ENCODE results near the gene FXYD1. TPM values are rescaled to one million over a fixed set of nuclear protein-coding genes. Genes with fewer than 3 reads are reported as not detected.

FXYD1 gene
- total and polyA plus RNA-seq, 4 donors, result 18.7 to 146 (median 71.5) TPM

GRCh38 chr19:35110974-35111373 is 27.6 kb upstream of the FXYD1 start:
- TF ChIP-seq EGR1 (IDR thresholded peaks at IDR 0.05; ENCODE audit: low read depth in 2 of 2) (no peak), YY1 (IDR thresholded peaks at IDR 0.05) (no peak), SP1 (IDR thresholded peaks at IDR 0.05) (no peak), RAD21 (IDR thresholded peaks at IDR 0.05) (no peak), CTCF (IDR thresholded peaks at IDR 0.05; ENCODE audit: low read depth, low read length, missing input control) (no peak), RXRA (IDR thresholded peaks at IDR 0.05) (no peak), JUND (IDR thresholded peaks at IDR 0.05) (no peak)
- no peak for DNase-seq (ENCODE audit: low spot score)
- 78% methylated on average over 9 of the region's 9 CpGs for WGBS

GRCh38 chr19:35112995-35113688 is 25.5 kb upstream of the FXYD1 start:
- no peak for DNase-seq (ENCODE audit: low spot score)
- Histone ChIP-seq H3K27me3 (ENCODE audit: control insufficient read depth in 4 of 4, insufficient read depth in 4 of 4, low read length in 3 of 4) (no peaks in the 10 kb centered on the region), H3K27ac (ENCODE audit: low read depth in 1 of 2, low read length in 2 of 2) (no peak overlapping the region), H3K4me3 (ENCODE audit: low read depth in 1 of 3, low read length in 3 of 3) (no peak overlapping the region), H3K9ac (ENCODE audit: low read depth in 1 of 2, low read length in 2 of 2) (no peak overlapping the region), H3K36me3 (ENCODE audit: control insufficient read depth in 4 of 4, insufficient read depth in 3 of 4, low read depth in 1 of 4, low read length in 3 of 4) (no peaks in the 10 kb centered on the region), H3K9me3 (ENCODE audit: control insufficient read depth in 4 of 4, low read length in 3 of 4) (no peaks in the 10 kb centered on the region), H3K4me1 (ENCODE audit: control insufficient read depth in 4 of 4, insufficient read depth in 4 of 4, low read length in 3 of 4) (peaks cover 2 to 9% (median 5%) of the 10 kb centered on the region in 4 donors)
- 86% methylated on average over 15 of the region's 15 CpGs for WGBS
- TF ChIP-seq ATF3 (IDR thresholded peaks at IDR 0.05), result no peak
- TF ChIP-seq RXRA (IDR thresholded peaks at IDR 0.05), result no peak
- TF ChIP-seq FOXA1 (IDR thresholded peaks at IDR 0.05), result no peak
- TF ChIP-seq NR2F2 (IDR thresholded peaks at IDR 0.05), result no peak
- TF ChIP-seq HNF4A (conservative IDR thresholded peaks at IDR 0.05), result no peak
- no peak for TF ChIP-seq GABPA (IDR thresholded peaks at IDR 0.05 in 1 of 2, conservative IDR thresholded peaks at IDR 0.05 in 1 of 2)
- TF ChIP-seq CTCF (IDR thresholded peaks at IDR 0.05; ENCODE audit: low read depth, low read length, missing input control), result no peak
- TF ChIP-seq TAF1 (conservative IDR thresholded peaks at IDR 0.05), result no peak
- TF ChIP-seq FOXA2 (IDR thresholded peaks at IDR 0.05), result no peak
- no peak for TF ChIP-seq MAX (IDR thresholded peaks at IDR 0.05)
- TF ChIP-seq ZBTB33 (IDR thresholded peaks at IDR 0.05), result no peak
- no peak for TF ChIP-seq RAD21 (IDR thresholded peaks at IDR 0.05)
- no peak for TF ChIP-seq HNF4G (IDR thresholded peaks at IDR 0.05)

More at GRCh38 chr19:35110974-35111373, 27.6 kb upstream of the FXYD1 start:
- no peaks in the 10 kb centered on the region for H3K9me3 ChIP-seq (ENCODE audit: control insufficient read depth in 4 of 4, low read length in 3 of 4)
- H3K4me3 ChIP-seq (ENCODE audit: low read depth in 1 of 3, low read length in 3 of 3), result no peak overlapping the region
- no peaks in the 10 kb centered on the region for H3K27me3 ChIP-seq (ENCODE audit: control insufficient read depth in 4 of 4, insufficient read depth in 4 of 4, low read length in 3 of 4)
- no peak overlapping the region for H3K27ac ChIP-seq (ENCODE audit: low read depth in 1 of 2, low read length in 2 of 2)
- no peaks in the 10 kb centered on the region for H3K36me3 ChIP-seq (ENCODE audit: control insufficient read depth in 4 of 4, insufficient read depth in 3 of 4, low read depth in 1 of 4, low read length in 3 of 4)
- no peak overlapping the region for H3K9ac ChIP-seq (ENCODE audit: low read depth in 1 of 2, low read length in 2 of 2)
- H3K4me1 ChIP-seq (ENCODE audit: control insufficient read depth in 4 of 4, insufficient read depth in 4 of 4, low read length in 3 of 4), result peaks cover 2 to 9% (median 5%) of the 10 kb centered on the region in 4 donors
